Adrenal gland (tissue), 5 donors: ENCODE data around the gene GRIP1.

Experiments
- POLR2A ChIP-seq, 2 donors: fragments of 450-650 bp; IDR thresholded peaks; one replicate each; pipeline ENCODE4 v1.6.1; 2017; ENCODE audit warnings: antibody characterized with exemption in 2 of 2, mild to moderate bottlenecking in 2 of 2, moderate library complexity in 1 of 2
- TF ChIP-seq, protein P1 (sequence below), 6 experiments: fragments of 450-650 bp in 4 of 6; fragments of 200-600 bp in 2 of 6; sonication (generic) in 1 of 6; IDR thresholded peaks; 1 replicate in 5 of 6; 2 replicates in 1 of 6; pipeline versions ENCODE4 v1.5.1 to v1.8.0; 2016 to 2021; ENCODE audit warnings: antibody characterized with exemption in 6 of 6, mild to moderate bottlenecking in 2 of 6, moderate library complexity in 1 of 6
- donor health status: DM: no; HTN: no; CAD: no.

DNA sequence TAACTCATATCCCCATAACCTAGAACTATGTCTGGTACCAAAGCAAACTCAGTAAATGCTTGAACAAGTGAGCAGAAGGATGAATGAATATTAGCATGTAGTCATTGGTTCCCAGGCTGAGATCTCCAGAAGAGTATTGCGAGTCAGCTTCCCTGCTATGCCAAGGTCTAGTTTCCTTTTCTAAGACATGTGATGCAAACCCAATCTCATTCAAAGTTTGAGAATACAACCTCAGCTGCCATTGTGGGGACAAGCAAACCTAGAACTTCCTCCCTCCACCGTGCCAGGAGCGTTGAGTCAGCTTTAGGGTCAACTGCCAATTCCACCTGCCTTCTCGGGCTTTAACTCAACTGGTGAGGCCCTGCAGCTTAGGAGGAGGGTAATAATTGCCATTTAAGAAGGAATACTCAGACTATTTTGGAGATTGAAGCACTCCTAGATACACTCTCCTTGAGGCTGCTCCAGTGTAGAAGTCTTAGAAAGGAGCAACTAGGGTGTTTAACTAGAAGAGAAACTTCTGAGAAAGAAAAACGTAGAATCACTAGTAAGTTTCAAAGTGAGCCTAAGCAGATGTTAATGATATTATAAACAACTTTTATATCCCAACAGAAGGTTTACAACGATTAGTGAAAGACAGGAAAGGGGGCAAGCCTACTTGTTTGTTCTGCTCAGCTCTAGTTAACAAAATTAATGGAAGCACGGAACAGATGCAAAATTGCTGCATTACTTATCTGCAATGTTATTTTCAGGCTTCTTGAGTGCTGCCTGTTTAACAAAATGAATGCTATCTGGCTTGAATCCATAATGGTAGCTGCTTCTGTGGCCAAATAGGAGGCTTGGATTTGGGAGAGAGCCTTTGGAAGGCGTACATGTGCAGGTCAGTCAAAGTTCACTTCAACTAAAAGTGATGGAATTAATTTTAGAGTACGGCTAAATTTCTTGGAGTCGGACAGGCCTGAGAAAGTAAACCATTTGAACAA is 279.7 kb downstream of the GRIP1 start:
- TF ChIP-seq, protein P1, sequence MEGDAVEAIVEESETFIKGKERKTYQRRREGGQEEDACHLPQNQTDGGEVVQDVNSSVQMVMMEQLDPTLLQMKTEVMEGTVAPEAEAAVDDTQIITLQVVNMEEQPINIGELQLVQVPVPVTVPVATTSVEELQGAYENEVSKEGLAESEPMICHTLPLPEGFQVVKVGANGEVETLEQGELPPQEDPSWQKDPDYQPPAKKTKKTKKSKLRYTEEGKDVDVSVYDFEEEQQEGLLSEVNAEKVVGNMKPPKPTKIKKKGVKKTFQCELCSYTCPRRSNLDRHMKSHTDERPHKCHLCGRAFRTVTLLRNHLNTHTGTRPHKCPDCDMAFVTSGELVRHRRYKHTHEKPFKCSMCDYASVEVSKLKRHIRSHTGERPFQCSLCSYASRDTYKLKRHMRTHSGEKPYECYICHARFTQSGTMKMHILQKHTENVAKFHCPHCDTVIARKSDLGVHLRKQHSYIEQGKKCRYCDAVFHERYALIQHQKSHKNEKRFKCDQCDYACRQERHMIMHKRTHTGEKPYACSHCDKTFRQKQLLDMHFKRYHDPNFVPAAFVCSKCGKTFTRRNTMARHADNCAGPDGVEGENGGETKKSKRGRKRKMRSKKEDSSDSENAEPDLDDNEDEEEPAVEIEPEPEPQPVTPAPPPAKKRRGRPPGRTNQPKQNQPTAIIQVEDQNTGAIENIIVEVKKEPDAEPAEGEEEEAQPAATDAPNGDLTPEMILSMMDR (IDR thresholded peaks at IDR 0.05): no peak
- no peak for TF ChIP-seq POLR2A (IDR thresholded peaks at IDR 0.05)
